HG02763 (cell line): ENCODE data around the gene SETD5.
A peak's percentile ranks its signal among the peaks of the same experiment; 100 is the strongest.

Source experiments
- ATAC-seq: cut with Tn5 transposase; IDR thresholded peaks from one replicate; pipeline ENCODE4 v1.9.1; 2021; ENCODE audit warnings: mild to moderate bottlenecking, moderate library complexity; ENCODE audit not compliant: unreplicated experiment

The SETD5 gene, protein sequence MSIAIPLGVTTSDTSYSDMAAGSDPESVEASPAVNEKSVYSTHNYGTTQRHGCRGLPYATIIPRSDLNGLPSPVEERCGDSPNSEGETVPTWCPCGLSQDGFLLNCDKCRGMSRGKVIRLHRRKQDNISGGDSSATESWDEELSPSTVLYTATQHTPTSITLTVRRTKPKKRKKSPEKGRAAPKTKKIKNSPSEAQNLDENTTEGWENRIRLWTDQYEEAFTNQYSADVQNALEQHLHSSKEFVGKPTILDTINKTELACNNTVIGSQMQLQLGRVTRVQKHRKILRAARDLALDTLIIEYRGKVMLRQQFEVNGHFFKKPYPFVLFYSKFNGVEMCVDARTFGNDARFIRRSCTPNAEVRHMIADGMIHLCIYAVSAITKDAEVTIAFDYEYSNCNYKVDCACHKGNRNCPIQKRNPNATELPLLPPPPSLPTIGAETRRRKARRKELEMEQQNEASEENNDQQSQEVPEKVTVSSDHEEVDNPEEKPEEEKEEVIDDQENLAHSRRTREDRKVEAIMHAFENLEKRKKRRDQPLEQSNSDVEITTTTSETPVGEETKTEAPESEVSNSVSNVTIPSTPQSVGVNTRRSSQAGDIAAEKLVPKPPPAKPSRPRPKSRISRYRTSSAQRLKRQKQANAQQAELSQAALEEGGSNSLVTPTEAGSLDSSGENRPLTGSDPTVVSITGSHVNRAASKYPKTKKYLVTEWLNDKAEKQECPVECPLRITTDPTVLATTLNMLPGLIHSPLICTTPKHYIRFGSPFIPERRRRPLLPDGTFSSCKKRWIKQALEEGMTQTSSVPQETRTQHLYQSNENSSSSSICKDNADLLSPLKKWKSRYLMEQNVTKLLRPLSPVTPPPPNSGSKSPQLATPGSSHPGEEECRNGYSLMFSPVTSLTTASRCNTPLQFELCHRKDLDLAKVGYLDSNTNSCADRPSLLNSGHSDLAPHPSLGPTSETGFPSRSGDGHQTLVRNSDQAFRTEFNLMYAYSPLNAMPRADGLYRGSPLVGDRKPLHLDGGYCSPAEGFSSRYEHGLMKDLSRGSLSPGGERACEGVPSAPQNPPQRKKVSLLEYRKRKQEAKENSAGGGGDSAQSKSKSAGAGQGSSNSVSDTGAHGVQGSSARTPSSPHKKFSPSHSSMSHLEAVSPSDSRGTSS (N-terminal part only)

DNA sequence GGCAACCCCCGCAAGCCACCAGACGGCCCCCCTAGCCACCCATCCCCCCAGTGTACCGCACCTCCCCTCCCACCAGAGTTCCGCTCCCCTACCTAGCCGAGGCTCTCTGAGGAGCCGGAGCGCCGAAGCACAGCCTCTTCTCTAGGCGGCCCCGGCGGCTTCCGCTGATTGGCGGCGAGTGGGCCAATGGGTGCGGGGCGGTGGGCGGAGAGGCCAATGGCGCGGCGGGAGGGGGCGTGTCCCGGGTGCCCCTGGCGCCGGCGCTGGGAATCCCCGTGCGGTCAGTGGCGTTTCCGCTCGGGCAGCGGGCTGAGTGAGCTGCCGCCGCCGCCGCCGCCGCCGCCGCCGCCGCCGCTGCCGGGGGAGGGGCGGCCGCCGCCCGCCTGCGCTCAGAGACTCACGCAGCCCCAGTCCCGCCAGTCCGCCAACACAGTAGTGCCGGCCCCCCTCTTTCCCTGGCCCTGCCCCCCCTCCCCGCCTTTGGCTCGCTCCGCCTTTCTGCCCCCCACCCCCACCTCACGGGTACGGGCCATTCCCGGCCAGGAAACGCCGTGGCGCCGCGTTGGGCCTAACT lies at the start of gene SETD5:
Gene SETD5 (plus strand): TSS at position 284 of the 574 bp plus-strand sequence. CDS start 31,324 bp downstream, outside the sequence.
- ATAC-seq = peak; percentile 52

DNA sequence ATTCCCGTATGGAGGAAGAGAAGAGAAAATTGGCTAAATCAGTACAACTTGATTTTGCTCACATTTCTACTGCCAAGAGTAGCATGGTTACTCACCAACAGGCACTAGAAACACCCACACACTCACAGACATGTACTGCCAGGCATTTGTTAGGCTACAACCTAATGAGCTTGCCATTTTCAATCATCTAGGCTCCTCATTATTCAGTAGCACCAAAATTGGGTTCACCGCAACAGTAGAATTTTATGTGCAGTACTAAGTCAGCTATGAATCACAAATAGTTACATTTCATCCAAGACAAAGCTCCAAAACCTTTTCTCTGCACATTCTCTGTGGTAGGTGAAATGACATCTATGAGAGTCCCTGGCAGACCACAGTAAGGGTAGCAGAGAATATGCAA lies 49.5 kb upstream of the SETD5 start:
- no peak for ATAC-seq

DNA sequence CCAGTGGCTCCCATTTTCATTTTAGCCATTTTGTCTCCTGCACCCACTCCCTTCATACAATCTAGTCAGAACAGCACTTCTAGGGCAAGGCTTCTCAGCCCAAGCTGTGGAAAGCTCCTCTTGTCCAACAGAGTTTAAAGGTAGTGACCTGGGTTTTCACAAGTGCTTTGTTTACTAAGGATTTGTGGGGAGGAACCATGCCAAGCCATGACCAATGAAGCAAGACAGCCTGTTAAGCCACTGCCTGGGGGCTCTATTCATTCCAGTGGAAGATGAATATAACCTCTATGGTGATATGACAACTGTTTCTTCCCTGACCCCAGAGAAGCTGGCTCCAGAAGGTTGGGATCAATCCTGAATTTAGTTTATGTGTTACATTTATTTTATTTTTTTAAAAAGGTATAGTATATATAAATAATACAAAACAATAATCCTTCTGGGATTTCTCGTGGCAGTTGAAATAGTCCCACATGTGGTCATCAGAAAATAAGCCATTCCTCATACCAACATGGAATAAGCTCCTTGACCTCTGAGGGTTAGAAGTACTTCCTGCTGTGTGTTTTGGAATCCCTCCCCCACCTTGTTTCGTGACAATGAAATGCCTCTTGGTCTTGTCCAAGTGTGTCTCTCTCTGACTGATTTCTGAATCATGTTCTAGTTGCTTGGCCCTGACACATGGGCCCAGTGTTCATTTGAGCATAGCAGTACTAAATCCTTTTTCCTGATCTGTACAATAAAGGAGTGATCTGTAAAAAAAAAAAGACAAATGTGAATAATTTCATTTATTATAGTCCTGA lies 47.9 kb upstream of the SETD5 start:
- ATAC-seq = no peak

DNA sequence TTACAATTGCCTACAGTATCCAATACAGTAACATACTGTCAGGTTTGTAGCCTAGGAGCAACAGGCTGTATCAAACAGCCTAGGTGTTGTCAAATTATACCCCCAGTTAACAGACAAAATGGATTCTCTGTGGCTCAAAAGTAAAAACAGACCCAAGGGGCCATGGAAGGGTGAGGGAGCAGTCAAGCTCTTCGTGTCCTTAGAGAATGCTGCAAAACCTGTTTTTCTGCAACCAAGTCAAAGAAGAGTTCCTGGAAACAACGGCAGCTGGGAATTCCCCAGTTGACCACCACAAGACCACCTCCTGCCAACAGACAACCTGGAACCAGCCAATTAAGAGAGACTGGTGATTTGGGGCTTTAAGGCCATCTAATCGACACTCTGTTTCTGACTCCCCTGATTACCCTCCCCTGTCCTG lies 45.7 kb upstream of the SETD5 start:
- ATAC-seq = no peak

DNA sequence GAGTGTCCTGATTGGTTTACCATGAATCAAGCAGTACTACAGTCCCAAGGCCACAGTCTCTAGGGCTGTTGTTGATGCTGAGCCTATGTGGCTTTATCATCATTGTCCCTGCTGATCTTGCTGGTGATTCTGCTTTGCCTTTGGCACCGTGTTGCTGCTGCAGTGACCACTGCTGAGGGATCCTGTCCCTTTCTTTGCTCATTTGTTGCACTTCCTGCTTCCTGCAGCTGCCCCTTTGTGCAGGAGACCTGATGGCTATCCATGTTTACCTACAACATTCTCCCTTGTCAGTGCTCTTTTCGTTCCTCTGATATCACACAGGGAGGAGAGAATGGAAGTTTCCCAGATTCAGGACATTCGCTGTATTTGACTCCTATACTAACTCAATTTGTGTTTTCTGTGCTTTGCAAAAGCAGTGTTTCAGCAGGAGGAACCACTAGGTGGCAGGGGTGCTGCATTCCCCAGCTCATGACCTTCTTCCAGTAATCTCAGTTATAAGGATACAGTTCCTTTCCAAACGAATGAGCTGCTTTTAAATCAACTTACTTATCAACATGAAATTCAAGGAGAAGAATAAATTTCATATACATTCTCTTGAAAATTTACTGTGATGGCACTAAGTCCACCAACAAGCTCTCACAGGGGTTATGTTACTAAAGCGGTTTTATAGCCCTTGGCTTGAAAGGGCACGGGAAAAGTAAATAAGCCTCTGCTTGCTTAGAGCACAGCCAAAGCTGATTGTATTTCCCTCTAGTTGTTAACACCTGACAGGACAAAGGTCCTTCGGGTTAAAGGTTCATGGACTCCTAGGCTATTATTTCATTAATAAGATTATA lies 44.3 kb upstream of the SETD5 start:
- no peak for ATAC-seq

DNA sequence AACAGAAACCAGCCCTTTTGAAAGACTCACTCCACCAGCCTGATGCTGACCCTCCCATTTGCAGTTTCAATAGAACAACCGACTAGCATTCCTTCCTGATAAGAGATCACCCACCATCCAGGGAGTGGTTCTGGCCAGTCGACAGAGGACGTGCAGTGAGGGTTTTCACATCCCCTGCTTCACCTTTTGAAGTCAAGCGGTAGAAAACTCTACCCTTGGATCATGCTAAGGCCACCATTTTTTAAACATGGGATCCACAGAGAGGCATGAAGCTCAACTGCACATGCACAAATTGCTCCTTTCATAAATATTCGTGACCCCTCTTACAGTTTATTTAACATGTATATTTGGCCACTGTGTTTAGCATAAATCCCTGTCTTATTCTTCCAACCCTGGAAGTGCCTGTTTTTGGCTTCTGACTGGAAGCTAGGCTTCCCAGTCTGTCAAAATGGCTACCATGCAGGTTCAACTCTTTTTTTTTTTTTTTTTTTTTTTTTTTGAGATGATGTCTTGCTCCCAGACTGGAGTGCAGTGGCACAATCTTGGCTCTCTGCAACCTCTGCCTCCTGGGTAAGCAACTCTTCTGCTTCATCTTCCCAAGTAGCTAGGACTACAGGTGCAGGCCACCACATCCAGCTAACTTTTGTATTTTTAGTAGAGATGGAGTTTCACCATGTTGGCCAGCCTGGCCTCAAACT lies 35.6 kb upstream of the SETD5 start:
- no peak for ATAC-seq

DNA sequence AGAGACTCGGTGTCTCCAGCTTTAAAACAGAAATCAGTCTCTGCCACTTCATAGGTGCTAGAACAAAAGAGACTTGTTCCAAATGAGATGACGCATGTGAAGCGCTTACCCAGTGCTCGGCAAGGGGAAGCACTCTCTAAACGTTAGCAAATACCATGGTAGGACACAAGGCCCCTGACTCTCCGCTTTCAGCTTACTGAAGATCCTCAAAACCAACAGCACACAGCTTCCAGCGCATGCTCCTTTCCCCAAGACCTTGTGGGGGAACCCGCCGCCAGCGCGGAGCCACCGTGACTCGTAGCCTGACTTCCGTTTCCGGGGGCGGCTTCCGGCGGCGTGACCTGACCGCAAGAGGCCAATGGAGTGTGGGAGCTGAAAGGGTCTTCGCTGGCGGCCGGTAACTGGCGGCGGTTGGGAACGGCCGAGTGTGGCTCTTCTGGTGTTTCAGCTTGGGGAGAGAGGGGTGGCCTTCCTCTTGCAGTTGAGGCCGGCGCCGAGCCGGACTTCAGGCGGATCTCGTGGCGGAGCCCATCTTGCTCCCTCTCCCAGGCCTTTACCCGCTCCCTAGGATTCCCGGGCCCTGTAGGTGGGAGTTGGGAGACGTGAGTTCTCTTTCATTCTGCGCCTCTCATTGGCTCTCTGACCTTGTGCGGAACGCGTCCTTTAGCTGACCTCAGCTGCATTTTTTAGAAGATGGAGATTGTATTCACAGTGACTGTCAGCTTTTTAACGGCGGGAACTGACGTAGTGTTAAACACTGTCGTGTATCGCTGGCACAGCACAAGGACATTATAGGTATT lies 34.5 kb upstream of the SETD5 start, which contains the start of gene THUMPD3:
Gene THUMPD3 (plus strand): TSS at position 324 of the 800 bp plus-strand sequence. CDS start 2,015 bp downstream, outside the sequence.
- ATAC-seq = peak; percentile 96

DNA sequence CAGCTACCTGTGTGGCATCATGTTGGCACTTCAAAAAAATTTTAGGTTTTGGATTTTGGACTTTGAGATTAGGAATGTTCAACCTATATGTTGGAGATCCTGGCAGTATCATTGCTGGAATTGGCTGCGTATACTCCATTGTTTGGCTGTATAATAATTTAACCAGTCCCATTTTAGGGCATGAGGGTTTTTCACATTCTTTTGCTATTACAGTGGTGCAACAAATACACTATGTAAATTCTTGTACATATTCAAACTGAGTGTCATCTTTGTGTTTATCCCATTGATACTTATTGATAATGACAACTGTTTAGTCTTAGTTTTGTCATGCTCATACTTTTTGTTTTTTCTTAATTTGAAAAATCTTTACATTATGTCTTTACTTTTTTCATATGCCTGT lies 27.9 kb upstream of the SETD5 start:
- ATAC-seq = no peak

DNA sequence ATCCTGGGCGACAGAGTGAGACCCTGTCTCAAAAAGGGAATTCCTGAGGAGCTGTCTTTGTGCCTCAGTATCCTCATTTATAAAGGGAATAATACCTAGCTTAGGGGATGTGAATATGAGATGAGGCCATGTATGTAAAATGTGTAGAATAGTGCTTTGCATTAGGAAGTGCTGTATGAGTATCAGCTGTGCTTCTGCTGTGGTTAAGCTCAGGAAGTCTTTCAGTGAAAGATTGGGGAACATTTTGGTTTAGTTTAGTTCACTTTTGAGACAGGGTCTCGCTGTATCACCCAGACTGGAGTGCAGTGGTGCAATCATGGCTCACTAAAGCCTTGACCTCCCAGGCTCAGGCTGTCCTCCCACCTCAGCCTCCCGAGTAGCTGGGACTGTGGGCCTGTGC lies 23.9 kb upstream of the SETD5 start:
- no peak for ATAC-seq

DNA sequence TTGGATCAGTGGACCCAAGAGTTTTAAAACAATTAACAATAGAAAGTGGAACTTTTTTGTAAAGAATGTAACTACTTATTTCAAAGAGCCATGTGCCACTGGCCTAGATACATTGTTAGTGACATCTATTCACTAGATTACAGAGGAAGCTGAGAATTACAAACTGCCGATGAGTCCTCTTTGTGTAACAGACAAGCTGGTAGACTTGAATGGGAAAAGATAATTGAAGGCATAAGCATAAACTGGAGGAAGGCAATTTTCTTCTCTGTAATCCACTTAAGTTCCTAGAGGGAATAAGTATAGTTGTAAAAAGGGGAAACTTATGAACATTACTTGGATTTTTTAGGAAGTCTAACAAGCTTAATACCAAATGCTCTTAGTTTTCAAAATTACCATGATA lies 19.4 kb upstream of the SETD5 start:
- ATAC-seq = no peak

DNA sequence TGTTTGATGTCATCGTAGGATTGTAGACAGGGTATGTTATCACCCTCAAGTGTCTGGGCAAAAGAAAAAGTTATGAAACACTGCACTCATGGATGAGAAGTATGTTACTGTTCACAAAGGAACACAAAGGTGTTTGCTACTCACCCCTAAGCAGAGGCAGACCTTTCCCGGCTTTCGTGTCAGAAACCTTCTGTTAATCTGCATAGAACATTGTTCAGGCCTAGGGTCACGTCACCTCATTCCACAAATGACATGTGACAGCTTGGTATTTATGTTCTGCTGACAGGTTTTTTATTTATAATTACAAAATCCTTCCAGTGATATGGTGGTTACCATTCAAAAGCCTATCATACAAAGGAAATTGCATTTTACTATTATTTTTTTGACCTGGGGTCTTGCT lies 18.1 kb upstream of the SETD5 start:
- ATAC-seq = no peak

DNA sequence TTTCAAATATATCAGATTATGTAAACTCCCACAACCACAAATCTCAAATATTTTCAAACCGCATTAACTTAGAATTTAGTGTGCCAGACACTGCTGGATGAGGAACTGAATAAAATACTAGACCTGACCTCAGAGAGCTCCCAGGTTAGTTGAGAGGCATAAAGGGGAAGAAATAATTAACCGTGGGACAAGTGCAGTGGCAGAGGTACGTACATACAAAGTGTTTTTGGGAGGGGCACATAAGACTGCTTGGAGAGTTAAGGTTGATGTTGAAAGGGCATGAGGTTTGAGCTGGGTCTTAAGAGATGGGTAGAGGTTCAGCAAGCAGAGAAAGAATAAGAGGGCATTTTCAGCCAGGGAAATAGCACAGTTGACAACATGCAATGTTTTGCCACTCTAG lies 17.4 kb upstream of the SETD5 start:
- ATAC-seq = no peak

DNA sequence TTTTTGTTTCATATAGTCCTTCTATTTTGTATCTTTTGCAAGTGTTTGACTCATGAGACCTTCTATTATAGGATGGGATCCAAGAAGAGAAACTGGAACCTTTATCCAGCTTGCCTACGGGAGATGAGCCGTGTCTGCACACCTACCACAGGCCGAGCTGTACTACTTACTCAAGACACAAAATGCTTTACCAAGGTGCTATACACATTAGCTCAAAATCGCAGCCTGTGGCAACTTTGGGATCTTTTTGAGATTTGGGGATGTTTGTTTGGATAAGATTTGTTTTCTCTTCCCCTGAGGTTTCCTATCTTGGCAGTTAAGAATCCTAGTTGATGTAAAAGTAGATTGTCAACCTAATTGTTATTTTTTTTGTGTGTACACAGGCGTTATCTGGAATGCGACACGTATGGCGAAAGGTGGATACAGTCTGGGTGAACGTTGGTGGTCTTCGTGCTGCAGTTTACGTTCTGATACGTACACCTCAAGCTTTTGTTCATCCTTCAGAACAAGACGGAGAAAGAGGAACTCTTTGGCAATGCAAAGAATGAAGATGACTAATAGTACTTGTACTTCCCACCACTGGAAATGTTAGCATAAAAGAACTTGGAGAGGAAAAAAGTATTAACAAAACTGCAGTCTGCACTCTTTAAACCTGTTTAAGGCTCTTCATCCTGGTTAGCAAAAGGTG lies 13.1 kb upstream of the SETD5 start:
- ATAC-seq = no peak

DNA sequence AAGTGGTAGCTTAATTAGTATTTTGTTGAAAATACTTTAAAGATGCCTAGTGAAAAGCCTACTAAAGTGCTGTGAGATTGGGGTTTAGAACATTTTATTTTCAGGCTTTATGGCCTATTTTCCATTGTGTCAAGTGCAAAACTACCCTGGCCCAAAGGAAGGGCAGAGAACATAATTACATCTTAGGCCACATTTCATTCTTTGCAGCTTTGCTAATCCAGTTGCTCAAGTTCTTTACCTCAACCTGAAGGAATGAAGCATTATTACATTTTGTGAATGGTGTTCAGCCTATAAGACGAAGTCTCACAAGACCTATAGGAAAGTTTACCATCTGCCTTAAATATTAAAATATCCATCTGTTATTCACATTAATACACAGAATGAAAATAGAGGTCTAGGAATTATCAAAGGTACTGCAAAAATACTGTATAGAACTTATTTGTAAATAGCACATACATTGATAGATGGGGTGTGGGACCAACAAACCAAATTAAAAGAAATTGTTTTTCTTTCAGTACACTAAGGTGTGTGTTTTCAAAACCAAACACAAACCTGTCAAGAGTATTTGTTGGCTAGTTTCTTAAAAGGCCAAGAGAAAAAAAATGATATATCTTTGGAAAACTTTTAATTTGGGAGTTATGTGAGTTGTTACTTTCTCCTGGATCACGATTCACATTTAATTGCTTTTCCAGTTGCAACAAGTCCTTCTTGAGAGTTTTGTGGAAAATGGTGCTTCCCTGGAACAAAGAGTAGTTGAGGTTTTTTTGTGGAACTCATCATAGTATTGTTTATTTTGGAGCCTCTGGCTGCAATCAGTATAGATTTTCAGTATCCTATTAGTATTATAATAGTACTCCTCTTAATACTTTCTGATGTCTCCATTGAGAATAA lies 12.0 kb upstream of the SETD5 start:
- no peak for ATAC-seq

DNA sequence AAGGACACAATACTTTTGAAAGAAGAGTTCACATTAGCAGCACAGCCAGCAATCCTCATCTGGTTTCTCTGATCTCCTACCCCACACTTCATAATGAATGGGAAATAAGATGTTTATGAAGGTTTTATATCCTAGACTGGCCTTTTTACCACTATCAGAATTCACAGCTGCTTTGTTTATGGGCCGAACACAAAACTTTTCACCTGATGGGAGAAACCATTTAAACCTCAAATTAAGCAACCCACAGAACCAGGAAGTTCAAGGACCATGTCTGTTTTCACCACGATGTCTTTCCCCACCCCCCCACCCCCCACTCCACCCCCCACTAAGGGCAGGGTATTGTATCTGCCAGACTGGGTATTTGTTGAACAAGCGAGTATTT lies 11.3 kb upstream of the SETD5 start:
- ATAC-seq = no peak
